ENCODE data around the gene PSMD1. TPM values are rescaled to one million over a fixed set of nuclear protein-coding genes. Genes with fewer than 3 reads are reported as not detected.

Gene PSMD1
- total and polyA plus RNA-seq, 2 experiments from 2014 or later, result 148 to 177 TPM

GRCh38 chr2:231062776-231063175 lies 6.1 kb downstream of the PSMD1 start (continued):
- no peak for TF ChIP-seq ZNF462 (CRISPR knock-in tag; IDR thresholded peaks at IDR 0.05)
- TF ChIP-seq ETS1 (IDR thresholded peaks at IDR 0.05), result no peak
- no peak for TF ChIP-seq ZNF114 (CRISPR knock-in tag; IDR thresholded peaks at IDR 0.05)
- TF ChIP-seq CTCF (conservative IDR thresholded peaks at IDR 0.05; ENCODE audit: low read depth in 2 of 2), result no peak
- TF ChIP-seq JUNB (IDR thresholded peaks at IDR 0.05; ENCODE audit: unreplicated experiment), result no peak
- no peak for TF ChIP-seq STAT1 (IDR thresholded peaks at IDR 0.05; ENCODE audit: unreplicated experiment)

- no peaks in the 10 kb centered on the region for H3K27me3 Mint-ChIP-seq (ENCODE audit: insufficient read depth, low read depth, poor library complexity)
- Histone ChIP-seq H3K4me3 (no peak overlapping the region), H4K20me1 (replicated peaks; ENCODE audit: insufficient read depth) (peaks cover 47% of the 10 kb centered on the region), H3K27ac (ENCODE audit: low read depth) (no peak overlapping the region), H2AFZ (no peak overlapping the region), H3K4me2 (no peak overlapping the region), H3K4me1 (ENCODE audit: insufficient read depth) (peaks cover 7% of the 10 kb centered on the region), H3F3A (replicated peaks; ENCODE audit: low read depth) (no peaks in the 10 kb centered on the region), H3K27me3 (ENCODE audit: insufficient read depth) (no peaks in the 10 kb centered on the region), H3K79me2 (replicated peaks; ENCODE audit: insufficient read depth) (peaks cover 62% of the 10 kb centered on the region), H3K36me3 (ENCODE audit: insufficient read depth) (peaks cover 55% of the 10 kb centered on the region), H3K9me2 (ENCODE audit: insufficient read depth) (no peaks in the 10 kb centered on the region)
- DNase-seq (ENCODE audit: low spot score) (no peak), ATAC-seq (no peak)
- H3K27ac Mint-ChIP-seq, result no peak overlapping the region
- H3K4me1 Mint-ChIP-seq, result peaks cover 8% of the 10 kb centered on the region
- H3K4me3 Mint-ChIP-seq, result no peak overlapping the region
- peaks cover 66% of the 10 kb centered on the region for H3K36me3 Mint-ChIP-seq (ENCODE audit: low read depth)
- no peaks in the 10 kb centered on the region for H3K9me3 Mint-ChIP-seq
- TF ChIP-seq NANOG (IDR thresholded peaks at IDR 0.05; ENCODE audit: borderline replicate concordance), result no peak
- TF ChIP-seq STAT1 (IDR thresholded peaks at IDR 0.05; ENCODE audit: unreplicated experiment), result no peak
- no peak for TF ChIP-seq ETS1 (IDR thresholded peaks at IDR 0.05)
- TF ChIP-seq EZH2 (IDR thresholded peaks at IDR 0.05; ENCODE audit: low read depth, unreplicated experiment), result no peak
Measured at GRCh38 chr2:231063347-231063746, 6.7 kb downstream of the PSMD1 start.

Measured in GM23338 (cell line).